Small intestine (tissue), 7 donors: ENCODE results near the gene C5orf22. TPM values are rescaled to one million over a fixed set of nuclear protein-coding genes. Genes with fewer than 3 reads are reported as not detected.
"Not testable (repeated sequence)": the region's sequence is repeated elsewhere in the genome, so short reads cannot be mapped to it uniquely, and the experiment has no call there.

ENCODE experiments used
- DNase-seq, 2 donors: peaks; one replicate each; pipeline versions ENCODE4 v3.0.0 to v3.0.0-alpha.2; 2013
- FAIRE-seq: peaks from 2 replicates; lab custom pipeline; 2012; peaks lifted over from hg19 to GRCh38; lab: Jason Lieb, UNC
- H3K27ac ChIP-seq, 3 donors: one replicate each; pipeline ENCODE4 v1.5.1; 2013; ENCODE audit warnings: low read length in 2 of 3, mild to moderate bottlenecking in 2 of 3, control low read depth in 1 of 3, inconsistent platforms in 1 of 3, low read depth in 1 of 3, moderate library complexity in 1 of 3
- H3K27me3 ChIP-seq, 3 donors: one replicate each; pipeline ENCODE4 v1.6.1; 2013; ENCODE audit warnings: low read length in 3 of 3, inconsistent platforms in 1 of 3; ENCODE audit not compliant: control insufficient read depth in 3 of 3, insufficient read depth in 3 of 3
- H3K36me3 ChIP-seq, 3 donors: one replicate each; pipeline ENCODE4 v1.6.1; 2013; ENCODE audit warnings: low read length in 3 of 3, inconsistent platforms in 1 of 3, low read depth in 1 of 3, mild to moderate bottlenecking in 1 of 3, moderate library complexity in 1 of 3; ENCODE audit not compliant: control insufficient read depth in 3 of 3, insufficient read depth in 2 of 3
- H3K4me1 ChIP-seq, 3 donors: one replicate each; pipeline ENCODE4 v1.6.1; 2013; ENCODE audit warnings: low read length in 2 of 3, inconsistent platforms in 1 of 3, low read depth in 1 of 3, mild to moderate bottlenecking in 1 of 3, moderate library complexity in 1 of 3; ENCODE audit not compliant: control insufficient read depth in 3 of 3, insufficient read depth in 2 of 3
- H3K4me3 ChIP-seq, 3 donors: one replicate each; pipeline ENCODE4 v1.5.1; 2013; ENCODE audit warnings: low read length in 3 of 3, control low read depth in 1 of 3, inconsistent platforms in 1 of 3, low read depth in 1 of 3, mild to moderate bottlenecking in 1 of 3, moderate library complexity in 1 of 3
- H3K9me3 ChIP-seq, 2 donors: one replicate each; pipeline ENCODE4 v1.6.1; 2013; ENCODE audit warnings: low read depth in 1 of 2, low read length in 1 of 2; ENCODE audit not compliant: control insufficient read depth in 2 of 2, insufficient read depth in 1 of 2
- WGBS, 3 donors: extraction: QIAGEN DNeasy Blood & Tissue Kit; methylation state at CpG; one replicate each; pipeline ENCODE4 v1.1.7; 2013; 5-methylcytosine and 5-hydroxymethylcytosine counted together
- polyA plus RNA-seq, 4 donors: library from polyadenylated mRNA; stranded (reverse) in 3 of 4; unstranded in 1 of 4; fragments of 200-250 nt in 3 of 4; fragments of 120-200 nt in 1 of 4; gene quantifications; one replicate each; pipeline versions ENCODE4 v1.2.1 to v1.2.3, GENCODE V29; 2013
- donor health status: healthy with polysubstance abuse.
- donor health status: control.
- donor health status: control.
- donor health status: Bipolar disorder and iron deficiency.
- donor health status: healthy.

C5orf22 gene
- polyA plus RNA-seq, 4 donors = 6.8 to 19.0 (median 9.5) TPM

DNA sequence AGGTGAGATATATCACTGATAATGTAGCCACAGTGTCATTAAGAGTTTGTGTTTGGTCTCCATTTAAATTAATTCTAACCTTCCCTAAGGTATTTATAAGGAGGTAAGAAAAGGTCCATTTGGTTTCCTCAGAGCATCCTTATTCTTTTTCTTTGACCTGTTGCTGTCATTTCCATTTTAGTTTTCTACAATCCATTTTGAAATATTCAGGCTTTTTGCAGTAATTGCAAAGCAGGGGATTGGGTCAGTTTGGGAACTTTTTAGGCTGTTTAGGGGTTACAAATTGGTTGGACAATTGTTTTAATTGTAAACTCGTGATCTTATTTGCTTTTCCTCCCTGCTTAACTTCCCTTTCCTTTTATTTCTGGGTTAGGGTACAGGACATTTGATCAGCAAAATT is 64.3 kb downstream of the C5orf22 start:
- no peak overlapping the region for H3K4me3 ChIP-seq
- no peaks in the 10 kb centered on the region for H3K36me3 ChIP-seq
- no peaks in the 10 kb centered on the region for H3K4me1 ChIP-seq
- no peaks in the 10 kb centered on the region for H3K27me3 ChIP-seq
- no peaks in the 10 kb centered on the region for H3K9me3 ChIP-seq
- no peak for DNase-seq
- WGBS, 3 donors = 47 to 71% (median 53%) methylated on average over 1 of the region's 1 CpG
- FAIRE-seq = no peak
- no peak overlapping the region for H3K27ac ChIP-seq

DNA sequence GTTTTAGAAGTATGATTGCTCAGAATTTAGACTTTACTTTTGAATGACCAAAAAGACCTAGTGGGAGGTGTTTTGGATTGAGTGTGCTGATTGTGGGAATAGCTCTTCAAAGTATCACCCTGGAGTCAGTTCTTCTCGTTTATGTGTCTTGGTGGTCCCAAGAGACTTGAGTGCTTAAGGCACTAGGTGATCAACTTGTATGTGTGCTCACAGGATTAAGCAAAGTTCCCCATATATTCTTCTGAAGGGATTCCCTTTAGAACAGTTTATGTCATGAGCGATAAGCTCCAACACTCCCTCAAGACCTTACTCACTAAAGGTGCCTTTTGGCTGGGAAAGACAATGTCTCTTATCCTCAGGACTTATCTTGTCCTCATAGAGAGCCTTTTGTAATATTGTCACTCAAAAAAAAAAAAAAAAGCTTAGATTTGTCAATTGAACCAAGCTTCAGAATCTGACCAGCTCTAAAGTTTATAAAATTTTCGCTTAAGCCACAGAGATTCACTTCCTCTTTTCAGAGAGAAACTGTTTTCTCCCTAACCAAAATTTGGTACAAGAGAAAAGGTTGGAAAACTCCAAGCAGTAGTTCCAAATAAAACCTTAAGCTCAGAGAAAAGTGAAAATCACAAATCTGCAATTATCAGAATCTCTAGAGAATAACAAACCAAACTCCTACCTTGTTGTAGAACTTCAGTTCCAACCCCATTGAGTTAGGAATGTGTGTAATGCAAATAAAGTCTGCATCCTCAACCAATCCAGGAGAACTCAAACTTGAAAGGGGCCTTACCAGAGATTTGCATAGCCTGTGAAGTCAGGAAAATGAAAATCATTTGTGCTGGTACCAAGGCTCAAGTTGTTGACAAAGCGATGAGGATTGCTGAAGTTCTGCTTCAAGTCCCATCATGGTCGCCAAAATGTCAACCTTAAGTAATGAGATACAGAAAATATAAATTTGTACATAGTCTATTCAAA is 66.8 kb downstream of the C5orf22 start:
- FAIRE-seq = no peak

DNA sequence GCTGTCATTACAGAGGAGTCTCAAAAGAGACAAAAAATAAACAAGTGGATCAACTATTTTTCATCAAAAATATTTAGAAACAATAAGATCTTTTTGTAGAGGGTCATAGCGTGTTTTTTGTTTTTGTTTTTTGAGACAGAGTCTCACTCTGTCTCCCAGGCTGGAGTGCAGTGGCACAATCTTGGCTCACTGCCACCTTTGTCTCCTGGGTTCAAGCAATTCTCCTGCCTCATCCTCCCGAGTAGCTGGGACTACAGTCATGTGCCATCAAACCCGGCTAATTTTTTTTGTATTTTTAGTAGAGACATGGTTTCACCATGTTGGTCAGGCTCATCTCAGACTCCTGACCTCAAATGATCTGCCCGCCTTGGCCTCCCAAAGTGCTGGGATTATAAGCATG is 70.2 kb downstream of the C5orf22 start:
- H3K9me3 ChIP-seq, FAIRE-seq, H3K4me1 ChIP-seq, H3K36me3 ChIP-seq, H3K27me3 ChIP-seq, H3K27ac ChIP-seq, H3K4me3 ChIP-seq, DNase-seq: not testable (repeated sequence)
- WGBS, 3 donors = 81 to 85% (median 84%) methylated on average over 4 of the region's 4 CpGs

More for the DNA sequence above, 66.8 kb downstream of the C5orf22 start:
- Histone ChIP-seq H3K27me3 (peaks cover 0 to 2% (median 0%) of the 10 kb centered on the region in 3 donors), H3K9me3 (no peaks in the 10 kb centered on the region), H3K4me1 (no peaks in the 10 kb centered on the region), H3K36me3 (no peaks in the 10 kb centered on the region), H3K4me3 (no peak overlapping the region), H3K27ac (no peak overlapping the region)
- 77 to 83% (median 78%) methylated on average over 5 of the region's 5 CpGs for WGBS, 3 donors
- DNase-seq = no peak

DNA sequence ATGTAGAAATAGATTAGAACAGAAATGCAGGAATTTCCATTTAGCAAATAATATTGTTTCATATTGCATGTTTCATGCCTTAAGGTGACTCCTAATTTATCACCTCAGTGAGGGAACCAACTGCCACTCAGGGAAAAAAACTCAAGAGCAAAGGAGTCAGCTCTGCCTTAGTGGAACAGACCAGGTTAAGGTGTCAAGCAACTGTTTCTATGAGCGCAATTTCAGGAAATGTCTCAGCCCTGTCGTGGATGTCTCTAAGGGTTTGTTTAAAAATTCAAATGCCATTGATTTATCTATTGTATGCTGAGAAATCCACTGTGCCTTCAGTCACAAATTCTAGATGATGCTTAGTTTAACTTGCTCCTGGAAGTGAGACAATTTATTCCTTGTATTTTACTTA is 72.1 kb downstream of the C5orf22 start:
- H3K9me3 ChIP-seq = no peaks in the 10 kb centered on the region
- no peak for DNase-seq
- H3K4me1 ChIP-seq = no peaks in the 10 kb centered on the region
- H3K27ac ChIP-seq = no peak overlapping the region
- H3K36me3 ChIP-seq = no peaks in the 10 kb centered on the region
- H3K4me3 ChIP-seq = no peak overlapping the region
- H3K27me3 ChIP-seq = peaks cover 0 to 2% (median 0%) of the 10 kb centered on the region in 3 donors
- WGBS, 3 donors = 65 to 80% (median 79%) methylated on average over 2 of the region's 2 CpGs
- no peak for FAIRE-seq

DNA sequence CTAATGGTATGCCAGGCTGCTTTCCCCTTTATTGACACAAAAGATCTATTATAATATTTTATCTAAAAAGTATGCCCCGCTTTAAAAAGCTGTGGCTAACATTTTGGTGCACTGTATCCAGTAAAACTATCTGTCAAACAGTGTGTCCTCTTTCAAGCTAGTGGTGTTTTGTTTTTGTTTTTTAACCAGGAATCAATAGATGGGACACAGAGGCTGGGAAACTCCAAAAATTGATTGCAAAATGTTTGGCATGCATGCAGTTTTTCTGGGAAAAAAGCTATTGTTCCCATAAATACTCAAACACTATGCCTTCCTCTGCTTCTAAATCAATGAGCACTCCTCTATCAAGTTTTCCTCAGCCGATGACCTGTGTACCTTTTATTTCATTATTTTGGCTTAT is 72.5 kb downstream of the C5orf22 start:
- 80 to 85% (median 80%) methylated on average over 2 of the region's 2 CpGs for WGBS, 3 donors
- Histone ChIP-seq H3K27me3 (peaks cover 0 to 2% (median 0%) of the 10 kb centered on the region in 3 donors), H3K36me3 (no peaks in the 10 kb centered on the region), H3K27ac (no peak overlapping the region), H3K4me3 (no peak overlapping the region), H3K9me3 (no peaks in the 10 kb centered on the region), H3K4me1 (no peaks in the 10 kb centered on the region)
- FAIRE-seq = no peak
- no peak for DNase-seq

Other genes starting within 250 kb of the C5orf22 start
- 10 to 100 TPM; 24.0 to 51.6 (median 31.3) TPM for gene DROSHA, start 208 bp upstream of the C5orf22 start, polyA plus RNA-seq
- 1 to 10 TPM in 3 of 4 donors, not detected in 1; 1.4 to 3.9 (median 3.7) TPM for gene PDZD2, start 106.8 kb downstream of the C5orf22 start, polyA plus RNA-seq